ENCODE measurements around the gene LTF.
"Not testable (repeated sequence)": the region's sequence is repeated elsewhere in the genome, so short reads cannot be mapped to it uniquely, and the experiment has no call there.

LTF gene

DNA sequence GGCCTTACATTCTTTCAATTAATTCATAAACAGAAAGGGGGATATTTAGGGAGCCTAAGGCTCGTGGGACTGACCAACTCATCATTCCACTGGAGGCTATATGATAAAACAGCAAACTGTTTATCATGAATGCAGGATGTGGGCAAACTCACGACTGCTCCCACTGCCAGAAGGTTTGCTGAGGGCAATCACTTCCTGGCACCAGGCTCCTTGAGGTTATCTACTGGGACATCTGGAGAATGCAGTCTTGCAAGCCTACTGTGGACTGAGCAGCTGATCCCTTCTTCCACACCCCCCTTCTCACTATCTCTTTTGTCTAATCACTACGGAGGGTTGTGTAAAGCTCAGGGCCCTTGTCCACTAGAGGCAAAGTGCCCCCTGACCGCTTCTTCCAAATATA is 31.6 kb downstream of the LTF start:
- not testable (repeated sequence) for H3K9ac ChIP-seq (ENCODE audit: low read length); H3K36me3 ChIP-seq (ENCODE audit: control insufficient read depth, insufficient read depth, low read length); H3K4me3 ChIP-seq (ENCODE audit: low read depth, low read length); H3K27ac ChIP-seq (ENCODE audit: low read depth, low read length); H3K4me1 ChIP-seq (ENCODE audit: control insufficient read depth, insufficient read depth, low read length); H3K27me3 ChIP-seq (ENCODE audit: control insufficient read depth, insufficient read depth, low read length)
- H3K9me3 ChIP-seq (ENCODE audit: control insufficient read depth, insufficient read depth, low read depth, low read length) = peaks cover 20% of the 10 kb centered on the region

DNA sequence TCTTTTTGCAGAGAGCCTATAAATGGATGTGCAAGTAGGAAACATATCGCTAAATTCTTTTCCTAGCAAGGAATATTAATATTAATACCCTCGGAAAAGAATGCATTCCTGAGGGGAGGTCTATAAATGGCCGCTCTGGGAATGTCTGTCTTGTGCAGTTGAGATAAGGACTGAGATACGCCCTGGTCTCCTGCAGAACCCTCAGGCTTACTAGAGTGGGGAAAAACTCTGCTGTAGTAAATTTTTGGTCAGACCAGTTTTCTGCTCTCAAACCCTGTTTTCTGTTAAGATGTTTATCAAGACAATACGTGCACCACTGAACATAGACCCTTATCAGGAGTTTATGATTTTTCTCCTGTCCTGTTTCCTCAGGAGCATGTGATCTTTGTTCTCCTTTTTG is 32.8 kb downstream of the LTF start:
- not testable (repeated sequence) for H3K9ac ChIP-seq (ENCODE audit: low read length); H3K27me3 ChIP-seq (ENCODE audit: control insufficient read depth, insufficient read depth, low read length); H3K27ac ChIP-seq (ENCODE audit: low read depth, low read length); H3K4me1 ChIP-seq (ENCODE audit: control insufficient read depth, insufficient read depth, low read length); H3K4me3 ChIP-seq (ENCODE audit: low read depth, low read length); H3K36me3 ChIP-seq (ENCODE audit: control insufficient read depth, insufficient read depth, low read length)
- H3K9me3 ChIP-seq (ENCODE audit: control insufficient read depth, insufficient read depth, low read depth, low read length) = peaks cover 20% of the 10 kb centered on the region

DNA sequence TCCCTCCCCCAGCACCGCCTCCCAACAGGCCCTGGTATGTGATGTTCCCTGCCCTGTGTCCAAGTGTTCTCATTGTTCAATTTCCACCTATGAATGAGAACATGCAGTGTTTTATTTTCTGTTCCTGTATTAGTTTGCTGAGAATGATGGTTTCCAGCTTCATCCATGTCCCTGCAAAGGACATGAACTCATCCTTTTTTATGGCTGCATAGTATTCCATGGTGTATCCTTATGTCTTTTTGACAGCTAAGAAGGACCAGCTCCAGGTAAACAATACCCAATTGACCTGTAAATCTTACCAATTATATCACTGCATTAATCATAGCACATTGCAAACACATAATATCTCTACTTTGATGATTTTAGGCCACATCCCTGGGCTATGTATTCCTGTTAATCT is 33.8 kb downstream of the LTF start:
- H3K27me3 ChIP-seq (ENCODE audit: control insufficient read depth, insufficient read depth, low read length); H3K4me3 ChIP-seq (ENCODE audit: low read depth, low read length); H3K9ac ChIP-seq (ENCODE audit: low read length); H3K4me1 ChIP-seq (ENCODE audit: control insufficient read depth, insufficient read depth, low read length); H3K36me3 ChIP-seq (ENCODE audit: control insufficient read depth, insufficient read depth, low read length); H3K27ac ChIP-seq (ENCODE audit: low read depth, low read length): not testable (repeated sequence)
- peaks cover 20% of the 10 kb centered on the region for H3K9me3 ChIP-seq (ENCODE audit: control insufficient read depth, insufficient read depth, low read depth, low read length)

DNA sequence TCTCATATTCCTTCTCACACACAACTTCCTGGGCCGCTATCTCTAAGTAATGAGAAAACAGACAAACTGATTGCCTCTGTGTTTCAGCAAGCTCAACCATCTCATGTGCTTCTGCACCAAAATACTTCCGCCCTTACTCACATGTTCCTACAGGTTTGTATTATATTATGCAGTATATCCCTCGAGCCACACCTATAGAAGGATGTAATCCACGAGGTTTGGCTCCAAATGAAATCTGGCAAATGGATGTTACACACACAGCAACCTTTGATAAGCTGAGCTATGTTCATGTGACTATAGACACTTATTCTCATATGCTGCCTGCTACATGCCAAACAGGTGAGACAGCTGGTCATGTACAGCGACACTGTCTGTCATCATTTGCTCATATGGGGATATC is 35.0 kb downstream of the LTF start:
- H3K9me3 ChIP-seq (ENCODE audit: control insufficient read depth, insufficient read depth, low read depth, low read length) = peaks cover 20% of the 10 kb centered on the region
- no peaks in the 10 kb centered on the region for H3K27me3 ChIP-seq (ENCODE audit: control insufficient read depth, insufficient read depth, low read length)
- H3K27ac ChIP-seq (ENCODE audit: low read depth, low read length) = no peak overlapping the region
- H3K4me1 ChIP-seq (ENCODE audit: control insufficient read depth, insufficient read depth, low read length) = no peaks in the 10 kb centered on the region
- no peak overlapping the region for H3K4me3 ChIP-seq (ENCODE audit: low read depth, low read length)
- no peak overlapping the region for H3K9ac ChIP-seq (ENCODE audit: low read length)
- no peaks in the 10 kb centered on the region for H3K36me3 ChIP-seq (ENCODE audit: control insufficient read depth, insufficient read depth, low read length)

DNA sequence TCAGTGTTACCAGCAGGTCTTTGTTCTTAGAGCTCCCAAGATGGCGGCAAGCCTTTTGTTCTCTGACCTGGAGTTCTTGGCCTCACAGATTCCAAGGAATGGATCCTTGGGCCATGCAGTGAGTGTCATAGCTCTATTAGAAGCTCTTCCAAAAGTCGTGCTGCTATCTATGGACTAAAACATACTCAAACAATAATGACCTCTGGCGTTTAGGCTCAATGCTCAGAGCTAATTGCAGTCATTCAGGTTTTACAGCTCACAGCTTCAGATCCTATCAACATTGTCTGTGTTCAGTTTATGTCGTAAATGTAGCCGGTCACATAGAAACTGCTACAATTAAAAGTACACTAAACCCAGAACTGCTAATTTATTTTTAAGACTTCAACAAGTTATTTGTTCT is 35.5 kb downstream of the LTF start:
- Histone ChIP-seq H3K9ac (ENCODE audit: low read length) (no peak overlapping the region), H3K27ac (ENCODE audit: low read depth, low read length) (no peak overlapping the region), H3K27me3 (ENCODE audit: control insufficient read depth, insufficient read depth, low read length) (no peaks in the 10 kb centered on the region), H3K4me1 (ENCODE audit: control insufficient read depth, insufficient read depth, low read length) (no peaks in the 10 kb centered on the region), H3K9me3 (ENCODE audit: control insufficient read depth, insufficient read depth, low read depth, low read length) (peaks cover 20% of the 10 kb centered on the region), H3K4me3 (ENCODE audit: low read depth, low read length) (no peak overlapping the region), H3K36me3 (ENCODE audit: control insufficient read depth, insufficient read depth, low read length) (no peaks in the 10 kb centered on the region)

DNA sequence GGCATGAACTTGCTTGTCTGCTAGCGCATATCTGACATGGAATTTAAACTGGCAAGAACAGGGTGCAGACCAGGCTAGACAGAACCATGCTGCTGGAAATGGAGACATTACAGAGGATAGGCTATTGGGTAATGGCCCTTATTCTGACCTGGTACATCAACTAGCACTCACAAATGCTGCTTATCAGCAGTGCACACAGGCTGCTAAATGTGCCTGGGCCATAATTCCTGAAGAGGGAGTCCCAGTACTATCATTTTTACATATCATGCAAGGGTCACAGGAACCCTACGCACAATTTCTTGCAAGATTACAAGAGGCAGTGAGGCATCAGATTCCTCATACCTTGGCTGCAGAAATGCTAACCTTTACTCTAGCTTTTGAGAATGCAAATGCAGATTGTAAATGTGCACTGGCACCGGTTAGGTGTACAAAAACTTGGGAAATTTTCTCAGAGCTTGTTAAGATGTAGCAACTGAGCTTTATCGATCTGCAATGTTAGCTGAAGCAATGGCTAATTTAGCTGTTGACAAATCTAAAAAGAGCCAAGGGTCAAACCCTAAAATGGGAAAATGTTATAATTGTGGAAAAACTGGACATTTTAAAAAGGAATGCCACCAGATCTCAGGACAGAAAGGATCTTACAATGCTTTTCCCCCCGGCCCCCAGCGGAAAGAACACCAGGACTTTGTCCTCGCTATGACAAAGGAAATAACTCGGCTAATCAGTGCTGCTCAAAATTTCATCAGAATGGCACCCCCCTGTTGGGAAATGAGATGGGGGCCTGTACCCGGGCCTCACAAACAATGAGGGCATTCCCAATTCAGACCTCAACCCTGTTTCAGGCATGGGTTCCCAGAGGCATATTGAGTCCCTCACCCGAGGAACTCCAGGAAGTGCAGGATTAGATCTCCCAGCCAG is 36.5 kb downstream of the LTF start:
- no peak overlapping the region for H3K4me3 ChIP-seq (ENCODE audit: low read depth, low read length)
- no peaks in the 10 kb centered on the region for H3K4me1 ChIP-seq (ENCODE audit: control insufficient read depth, insufficient read depth, low read length)
- H3K9me3 ChIP-seq (ENCODE audit: control insufficient read depth, insufficient read depth, low read depth, low read length) = peaks cover 16% of the 10 kb centered on the region
- H3K9ac ChIP-seq (ENCODE audit: low read length) = no peak overlapping the region
- H3K36me3 ChIP-seq (ENCODE audit: control insufficient read depth, insufficient read depth, low read length) = no peaks in the 10 kb centered on the region
- no peak overlapping the region for H3K27ac ChIP-seq (ENCODE audit: low read depth, low read length)
- no peaks in the 10 kb centered on the region for H3K27me3 ChIP-seq (ENCODE audit: control insufficient read depth, insufficient read depth, low read length)

DNA sequence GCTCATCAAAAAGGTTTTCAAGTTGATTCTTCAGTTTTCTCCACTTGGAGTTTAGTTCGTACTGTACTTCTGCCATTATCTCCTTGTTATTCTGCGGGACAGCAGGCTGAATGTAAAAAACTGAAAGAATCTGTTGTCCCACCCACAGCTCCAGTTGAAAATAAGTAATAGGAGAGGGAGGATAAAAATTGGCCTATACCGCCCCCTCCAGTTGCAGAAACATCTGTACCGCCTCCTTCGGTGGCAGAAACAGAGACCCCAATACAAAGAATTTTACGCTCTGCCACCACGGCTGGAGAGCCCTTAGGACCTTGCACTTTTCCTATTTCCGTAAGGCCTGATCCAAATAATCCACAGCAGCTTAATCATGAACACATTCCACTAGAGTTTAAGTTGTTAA is 37.3 kb downstream of the LTF start:
- H3K4me1 ChIP-seq (ENCODE audit: control insufficient read depth, insufficient read depth, low read length); H3K9ac ChIP-seq (ENCODE audit: low read length); H3K27ac ChIP-seq (ENCODE audit: low read depth, low read length); H3K4me3 ChIP-seq (ENCODE audit: low read depth, low read length); H3K36me3 ChIP-seq (ENCODE audit: control insufficient read depth, insufficient read depth, low read length); H3K27me3 ChIP-seq (ENCODE audit: control insufficient read depth, insufficient read depth, low read length): not testable (repeated sequence)
- peaks cover 12% of the 10 kb centered on the region; the same call in 1 of the 2 replicates for H3K9me3 ChIP-seq (ENCODE audit: control insufficient read depth, insufficient read depth, low read depth, low read length)

DNA sequence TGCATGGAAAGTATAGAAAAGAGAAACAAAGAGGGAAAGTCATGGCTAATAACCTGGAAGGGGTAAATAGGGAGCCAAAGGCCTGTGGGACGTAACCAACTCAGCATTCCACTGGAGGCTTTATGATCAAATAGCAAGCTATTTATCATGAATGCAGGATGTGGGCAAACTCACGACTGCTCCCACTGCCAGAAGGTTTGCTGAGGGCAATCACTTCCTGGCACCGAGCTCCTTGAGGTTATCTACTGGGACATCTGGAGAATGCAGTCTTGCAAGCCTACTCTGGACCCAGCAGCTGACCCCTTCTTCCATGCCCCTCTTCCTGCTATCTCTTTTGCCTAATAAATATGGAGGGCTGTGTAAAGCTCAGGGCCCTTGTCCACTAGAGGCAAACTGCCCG is 38.2 kb downstream of the LTF start:
- H3K27me3 ChIP-seq (ENCODE audit: control insufficient read depth, insufficient read depth, low read length); H3K9ac ChIP-seq (ENCODE audit: low read length); H3K4me1 ChIP-seq (ENCODE audit: control insufficient read depth, insufficient read depth, low read length); H3K4me3 ChIP-seq (ENCODE audit: low read depth, low read length); H3K36me3 ChIP-seq (ENCODE audit: control insufficient read depth, insufficient read depth, low read length); H3K9me3 ChIP-seq (ENCODE audit: control insufficient read depth, insufficient read depth, low read depth, low read length); H3K27ac ChIP-seq (ENCODE audit: low read depth, low read length): not testable (repeated sequence)

DNA sequence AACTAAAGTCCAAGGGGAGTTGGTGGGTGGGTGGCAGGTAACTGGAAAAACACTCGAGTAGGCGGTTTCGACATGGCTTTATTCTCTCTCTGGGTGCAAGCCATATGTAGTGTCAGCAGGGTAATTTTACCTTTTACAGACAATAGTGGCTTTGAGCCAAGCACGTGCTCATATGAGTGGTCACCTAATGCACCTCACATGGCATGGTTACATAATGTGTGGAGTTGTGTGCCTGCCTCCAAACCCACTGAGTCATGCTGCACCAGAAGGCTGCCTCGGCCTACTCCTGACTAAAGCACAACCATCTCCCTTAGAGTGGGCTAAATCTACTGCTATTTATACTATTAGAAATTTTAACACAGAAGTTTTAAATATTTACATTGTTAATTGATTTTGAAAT is 41.1 kb downstream of the LTF start:
- H3K4me3 ChIP-seq (ENCODE audit: low read depth, low read length) = no peak overlapping the region
- H3K9me3 ChIP-seq (ENCODE audit: control insufficient read depth, insufficient read depth, low read depth, low read length) = no peaks in the 10 kb centered on the region
- no peaks in the 10 kb centered on the region for H3K27me3 ChIP-seq (ENCODE audit: control insufficient read depth, insufficient read depth, low read length)
- no peak overlapping the region for H3K27ac ChIP-seq (ENCODE audit: low read depth, low read length)
- no peaks in the 10 kb centered on the region for H3K36me3 ChIP-seq (ENCODE audit: control insufficient read depth, insufficient read depth, low read length)
- H3K4me1 ChIP-seq (ENCODE audit: control insufficient read depth, insufficient read depth, low read length) = peaks cover 3% of the 10 kb centered on the region
- H3K9ac ChIP-seq (ENCODE audit: low read length) = no peak overlapping the region

DNA sequence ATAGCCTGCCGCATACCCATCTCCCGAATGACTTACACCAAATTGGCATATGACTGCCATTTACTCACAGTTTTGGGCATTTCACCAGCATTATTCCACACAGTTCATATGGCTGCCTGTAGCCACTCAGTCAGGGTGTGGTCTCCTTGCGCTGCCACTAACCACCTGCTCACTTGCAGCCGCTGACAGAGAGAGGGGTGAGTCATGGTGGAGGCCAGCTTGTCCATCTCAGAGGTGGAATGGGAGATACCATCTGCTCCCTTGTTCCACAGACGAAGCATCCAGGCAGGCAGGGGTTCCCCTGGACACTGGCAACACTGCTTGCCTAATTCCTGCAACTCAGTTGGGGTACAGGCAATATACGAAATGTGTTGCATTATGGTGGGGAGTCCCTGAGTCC is 42.1 kb downstream of the LTF start:
- H3K27ac ChIP-seq (ENCODE audit: low read depth, low read length) = no peak overlapping the region

DNA sequence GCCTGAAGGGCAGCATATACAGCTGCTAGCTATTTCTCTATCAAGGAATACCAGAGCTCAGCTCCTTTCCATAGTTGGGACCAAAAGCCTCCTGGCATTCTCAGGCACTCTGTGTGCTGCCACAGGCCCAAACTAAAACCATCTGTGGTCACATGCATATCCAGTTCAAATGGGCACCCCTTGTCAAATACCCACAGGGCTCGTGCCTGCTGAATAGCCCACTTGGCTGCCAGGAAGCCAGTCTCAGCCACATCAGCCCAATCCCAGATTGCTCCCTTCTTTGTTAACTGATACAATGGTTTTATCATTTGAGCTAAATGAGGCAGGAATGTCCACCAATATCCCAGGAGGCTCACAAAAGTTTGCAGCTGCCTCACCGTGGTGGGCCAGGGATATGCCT is 43.8 kb downstream of the LTF start:
- H3K9ac ChIP-seq (ENCODE audit: low read length) = no peak overlapping the region
- H3K27me3 ChIP-seq (ENCODE audit: control insufficient read depth, insufficient read depth, low read length) = no peaks in the 10 kb centered on the region
- H3K36me3 ChIP-seq (ENCODE audit: control insufficient read depth, insufficient read depth, low read length) = no peaks in the 10 kb centered on the region
- H3K27ac ChIP-seq (ENCODE audit: low read depth, low read length) = no peak overlapping the region
- H3K4me3 ChIP-seq (ENCODE audit: low read depth, low read length) = no peak overlapping the region
- H3K9me3 ChIP-seq (ENCODE audit: control insufficient read depth, insufficient read depth, low read depth, low read length) = no peaks in the 10 kb centered on the region
- peaks cover 8% of the 10 kb centered on the region for H3K4me1 ChIP-seq (ENCODE audit: control insufficient read depth, insufficient read depth, low read length)

More for the DNA sequence above, 42.1 kb downstream of the LTF start:
- H3K27me3 ChIP-seq (ENCODE audit: control insufficient read depth, insufficient read depth, low read length) = no peaks in the 10 kb centered on the region
- H3K9me3 ChIP-seq (ENCODE audit: control insufficient read depth, insufficient read depth, low read depth, low read length) = no peaks in the 10 kb centered on the region
- no peak overlapping the region for H3K4me3 ChIP-seq (ENCODE audit: low read depth, low read length)
- H3K36me3 ChIP-seq (ENCODE audit: control insufficient read depth, insufficient read depth, low read length) = no peaks in the 10 kb centered on the region
- H3K4me1 ChIP-seq (ENCODE audit: control insufficient read depth, insufficient read depth, low read length) = peaks cover 8% of the 10 kb centered on the region
- H3K9ac ChIP-seq (ENCODE audit: low read length) = no peak overlapping the region
